SH-SY5Y (cell line): Measurements from ENCODE around the gene METTL22.

ENCODE experiments used
- GATA2 ChIP-seq: IDR thresholded peaks from 2 replicates; pipeline ENCODE4 v1.6.1; 2011; ENCODE audit warnings: mild to moderate bottlenecking, low read depth, low read length
- GATA3 ChIP-seq: IDR thresholded peaks from 2 replicates; pipeline ENCODE4 v1.6.1; 2011; ENCODE audit warnings: low read depth, mild to moderate bottlenecking, low read length, moderate library complexity

The METTL22 gene

GRCh38 chr16:8585857-8586256, 35.6 kb upstream of the METTL22 start:
- TF ChIP-seq GATA3 (no peak), GATA2 (no peak)

- TF ChIP-seq GATA3 (no peak), GATA2 (no peak)
Measured at GRCh38 chr16:8587065-8587464, 34.4 kb upstream of the METTL22 start.

DNA sequence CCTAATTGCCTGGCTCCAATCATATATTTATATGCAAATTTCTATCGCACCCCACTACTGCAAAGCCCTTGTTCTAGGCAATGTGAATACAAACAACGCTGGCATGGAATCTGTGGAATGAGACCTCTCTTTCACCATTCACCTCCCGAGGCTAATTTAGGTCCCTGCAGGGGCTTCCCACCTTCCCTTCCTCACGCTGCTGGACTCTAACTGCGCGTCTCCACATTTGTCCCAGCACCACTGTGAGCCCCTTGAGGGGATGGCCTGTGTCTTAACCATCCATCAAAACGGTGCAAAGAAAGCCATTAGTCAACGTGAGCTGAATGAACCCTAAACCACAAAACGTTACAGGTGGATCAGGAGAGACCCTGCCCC, 32.8 kb upstream of the METTL22 start:
- TF ChIP-seq GATA2: no peak
- TF ChIP-seq GATA3: no peak

DNA sequence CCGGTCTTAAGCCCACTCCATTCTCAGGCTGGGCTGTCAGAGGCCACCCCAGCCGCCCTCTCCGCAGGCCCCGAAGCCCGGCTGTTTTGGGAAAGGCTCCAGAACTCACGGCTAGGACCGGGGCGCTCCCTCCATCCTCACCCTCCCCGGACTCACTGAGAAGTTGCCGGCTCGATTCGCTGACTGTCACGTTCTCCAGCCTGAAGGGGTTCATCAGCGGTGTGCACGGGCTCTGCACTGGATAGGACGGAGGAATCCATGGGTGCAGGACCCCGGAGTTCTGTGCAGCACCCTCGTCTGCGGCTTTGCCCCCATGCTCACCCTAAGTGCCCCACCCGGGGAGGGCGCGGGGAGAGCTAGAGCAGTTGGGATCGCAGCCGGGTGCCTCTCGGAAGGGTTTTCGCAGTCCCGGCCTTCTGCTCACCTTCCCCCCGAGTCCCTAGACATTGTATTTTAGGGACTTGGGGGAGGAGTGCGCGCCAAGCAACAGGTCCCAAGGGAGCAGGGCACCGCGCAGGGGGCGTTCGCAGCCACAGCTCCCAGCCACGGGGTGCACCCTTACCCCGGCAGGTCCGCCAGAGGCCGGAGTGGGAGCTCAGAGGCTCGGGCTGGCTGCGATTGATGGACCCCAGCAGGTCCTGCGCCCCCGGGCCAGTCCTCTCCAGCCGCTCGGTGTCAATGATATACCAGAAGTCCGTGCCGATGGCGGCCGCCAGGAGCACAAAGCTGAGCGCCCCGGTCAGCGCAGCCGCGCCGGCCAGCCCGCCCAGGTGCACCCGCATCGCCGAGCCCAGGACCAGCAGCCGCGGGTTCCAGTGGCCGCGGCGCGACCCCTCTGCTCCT, 32.2 kb upstream of the METTL22 start:
- TF ChIP-seq GATA2 (no peak), GATA3 (no peak)

GRCh38 chr16:8589900-8590688, 31.4 kb upstream of the METTL22 start, which contains the start of gene TMEM114:
TSS of gene TMEM114 (minus strand) at chr16:8590511. CDS start at chr16:8589838, 673 bp downstream.
- no peak for TF ChIP-seq GATA3
- no peak for TF ChIP-seq GATA2

DNA sequence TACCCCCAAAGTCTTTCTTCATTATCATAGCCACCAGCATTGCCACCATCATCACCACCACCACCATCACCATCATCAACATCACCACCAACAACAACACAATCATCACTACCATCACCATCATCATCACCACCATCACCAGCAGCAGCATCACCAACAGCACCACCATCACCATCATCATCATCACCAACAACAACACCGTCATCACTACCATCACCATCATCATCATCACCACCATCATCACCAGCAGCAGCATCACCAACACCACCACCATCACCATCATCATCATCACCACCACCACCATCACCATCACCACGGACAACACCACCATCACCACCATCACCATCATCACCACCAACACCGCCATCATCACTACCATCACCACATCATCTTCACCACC, 30.7 kb upstream of the METTL22 start:
- TF ChIP-seq GATA3 (no peak), GATA2 (no peak)

DNA sequence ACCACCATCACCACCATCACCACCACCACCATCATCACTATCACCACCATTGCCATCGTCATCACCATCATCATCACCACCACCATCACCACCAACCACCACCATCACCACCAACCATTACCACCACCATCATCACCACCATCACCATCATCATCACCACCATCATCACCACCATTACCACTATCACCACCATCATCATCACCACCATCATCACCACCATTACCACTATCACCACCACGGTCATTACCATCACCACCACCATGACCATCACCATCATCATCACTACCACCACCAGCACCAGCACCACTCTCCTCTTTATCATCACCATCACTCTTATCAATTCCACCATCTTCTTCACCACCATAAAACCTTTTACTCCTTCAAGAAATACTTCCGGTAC, 30.0 kb upstream of the METTL22 start:
- TF ChIP-seq GATA3 (no peak), GATA2 (no peak)

- TF ChIP-seq GATA3 (no peak), GATA2 (no peak)
Measured at GRCh38 chr16:8594149-8594666, 27.3 kb upstream of the METTL22 start.

GRCh38 chr16:8595783-8596182, 25.7 kb upstream of the METTL22 start:
- no peak for TF ChIP-seq GATA2
- no peak for TF ChIP-seq GATA3

DNA sequence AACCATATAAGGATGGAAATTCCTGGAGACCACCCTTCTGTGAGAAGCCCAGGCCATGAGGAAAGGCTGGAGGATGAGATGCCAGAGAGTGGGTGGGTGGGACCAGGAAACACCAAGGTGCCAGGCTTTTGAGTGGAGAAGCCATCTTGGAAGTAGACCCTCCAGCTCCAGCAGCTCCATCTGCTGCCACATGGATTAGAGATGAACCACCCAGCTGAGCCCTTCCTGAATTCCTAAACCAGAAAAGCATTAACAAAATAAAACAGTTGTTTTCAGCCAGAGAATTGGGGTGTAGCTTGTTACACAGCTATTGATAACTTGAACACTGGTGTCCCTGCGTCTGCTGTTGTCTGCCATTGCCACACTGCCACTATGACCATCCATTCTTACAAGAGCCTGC, 24.9 kb upstream of the METTL22 start:
- TF ChIP-seq GATA2: no peak

DNA sequence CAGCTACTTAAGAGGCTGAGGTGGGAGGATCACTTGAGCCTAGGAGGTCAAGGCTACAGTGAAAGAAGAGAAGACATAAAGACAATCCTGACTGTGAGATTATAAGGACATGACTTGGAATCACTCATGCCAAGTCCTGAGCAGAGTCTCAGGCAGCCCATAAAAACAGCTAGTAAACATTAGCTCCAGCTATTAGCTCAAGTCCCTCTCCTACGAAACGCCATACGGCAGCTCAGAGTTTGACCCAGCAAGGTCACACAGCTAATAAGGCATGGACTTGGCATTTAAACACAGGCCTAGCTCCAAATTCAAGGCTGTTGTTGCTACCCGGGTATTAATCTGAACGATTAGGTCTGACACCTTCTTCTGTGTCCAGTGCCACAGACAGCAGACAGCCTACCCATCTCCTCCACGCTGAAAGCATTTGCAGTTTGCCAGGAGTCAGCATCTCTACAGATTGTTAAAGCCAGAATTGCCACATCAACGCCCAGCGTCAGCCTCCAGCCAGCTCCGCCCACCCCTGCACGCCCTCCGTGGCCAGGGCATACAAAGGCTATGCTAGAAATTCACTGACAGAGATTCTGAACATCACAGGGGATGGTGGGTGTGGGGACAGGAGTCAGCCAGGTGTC, 21.2 kb upstream of the METTL22 start:
- TF ChIP-seq GATA3 (no peak), GATA2 (no peak)

DNA sequence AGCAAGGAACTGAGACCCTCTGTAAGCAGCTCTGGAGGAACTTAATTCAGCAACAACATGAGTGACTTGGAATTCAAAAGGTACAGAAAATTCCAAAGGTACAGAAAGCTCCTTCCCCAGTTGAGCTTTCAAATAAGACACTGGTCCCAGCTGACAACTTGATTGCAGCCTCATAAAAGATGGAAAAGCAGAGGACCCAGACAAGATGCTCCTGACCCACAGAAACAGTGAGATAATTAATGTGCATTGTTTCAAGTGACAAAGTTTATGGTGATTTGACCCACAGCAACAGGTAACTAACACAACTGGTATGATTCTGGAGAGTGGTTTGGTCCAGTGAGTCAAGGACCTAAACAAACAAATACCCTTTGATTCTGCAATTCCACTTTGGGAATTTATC, 15.9 kb upstream of the METTL22 start:
- TF ChIP-seq GATA2 (no peak), GATA3 (no peak)

DNA sequence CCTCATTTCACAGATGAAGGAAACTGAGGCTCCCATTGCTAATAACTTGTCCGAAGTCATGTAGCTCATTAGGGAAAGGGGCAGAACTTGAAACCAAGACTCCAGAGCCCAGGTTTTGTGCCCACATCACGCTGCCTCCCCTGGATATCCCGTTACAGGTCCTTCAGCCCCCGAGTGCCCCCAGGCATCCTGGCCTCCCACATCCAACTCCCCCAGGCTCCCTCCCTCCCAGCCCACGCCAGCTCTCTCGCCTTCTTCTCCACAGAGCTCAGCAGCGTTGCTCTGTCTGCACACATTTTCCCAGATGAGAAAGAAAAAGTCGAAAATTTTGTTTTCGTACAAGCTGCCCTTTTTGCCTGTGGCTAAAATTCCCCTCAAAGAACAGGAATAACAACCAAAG, 14.3 kb upstream of the METTL22 start:
- TF ChIP-seq GATA2 (no peak), GATA3 (no peak)

- TF ChIP-seq GATA2: no peak
- TF ChIP-seq GATA3: no peak
Measured at GRCh38 chr16:8611122-8611521, 10.4 kb upstream of the METTL22 start.

DNA sequence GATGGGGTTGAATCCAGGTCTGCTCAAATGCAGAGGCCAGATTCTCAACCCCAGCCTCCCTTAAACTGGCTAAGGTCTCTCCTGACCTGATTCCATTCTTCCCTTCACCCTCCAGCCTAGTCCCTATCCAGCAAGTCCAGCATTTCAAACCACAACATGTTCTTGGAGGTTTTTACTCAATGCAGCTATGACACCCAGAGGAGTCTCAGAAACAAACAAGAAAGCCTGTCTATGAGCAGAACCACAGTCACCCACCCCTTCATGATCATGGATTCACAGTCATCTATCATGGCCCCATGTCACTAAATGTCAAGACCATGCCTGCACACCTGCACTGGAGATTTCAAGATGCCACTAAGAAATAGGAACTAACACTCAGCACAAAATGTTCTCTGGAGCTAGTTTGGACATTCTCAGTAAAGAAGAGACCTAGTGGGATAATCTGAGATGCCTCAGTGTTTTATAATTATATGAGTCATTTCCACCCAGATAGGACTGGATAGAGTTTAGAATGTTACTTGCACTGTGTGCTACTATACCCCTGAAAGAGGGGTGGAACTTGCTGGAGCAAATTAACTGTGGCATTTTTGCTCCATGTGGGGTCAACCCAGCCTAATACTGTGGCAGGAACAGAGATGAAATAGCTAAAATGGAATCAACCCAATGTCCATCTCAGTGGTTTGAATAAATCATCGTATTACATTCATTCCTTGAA, 9.5 kb upstream of the METTL22 start:
- TF ChIP-seq GATA3 (no peak), GATA2 (no peak)
